HepG2 (cell line): ENCODE data around the gene ABCF1.
A peak's percentile ranks its signal among the peaks of the same experiment; 100 is the strongest.

Experiments
- GMEB2 ChIP-seq: IDR thresholded peaks from 2 replicates; pipeline ENCODE4 v1.6.1; 2016; ENCODE audit warnings: missing biosample characterization, missing genetic modification reagents, low read depth
- HNRNPUL1 ChIP-seq: fragments of 200-400 bp; formaldehyde crosslinking; IDR thresholded peaks from 2 replicates; pipeline ENCODE4 v1.6.1; 2017; ENCODE audit warnings: low read depth, mild to moderate bottlenecking, low read length, moderate library complexity
- POLR2A ChIP-seq, 2 experiments: IDR thresholded peaks; 2 replicates each; pipeline ENCODE4 v1.6.1; 2011; ENCODE audit warnings: low read depth in 2 of 2, low read length in 2 of 2, mild to moderate bottlenecking in 1 of 2, moderate library complexity in 1 of 2; ENCODE audit not compliant: insufficient read depth in 1 of 2
- ZNF10 ChIP-seq: sonication (generic); formaldehyde crosslinking; IDR thresholded peaks from 2 replicates; pipeline ENCODE4 v1.4.0; 2020; ENCODE audit warnings: mild to moderate bottlenecking, low read depth, missing genetic modification reagents, borderline replicate concordance
- ZNF24 ChIP-seq: fragments of 450-650 bp; IDR thresholded peaks from 2 replicates; pipeline ENCODE4 v1.6.1; 2017; ENCODE audit warnings: antibody characterized with exemption, mild to moderate bottlenecking
- ZNF530 ChIP-seq: sonication (generic); formaldehyde crosslinking; IDR thresholded peaks from 2 replicates; pipeline ENCODE4 v1.5.0; 2020; ENCODE audit warnings: low read depth, mild to moderate bottlenecking, missing genetic modification reagents
- TF ChIP-seq, protein P1 (sequence below): sonication (generic); formaldehyde crosslinking; IDR thresholded peaks from 2 replicates; pipeline ENCODE4 v1.5.0; 2020; ENCODE audit warnings: mild to moderate bottlenecking, missing genetic modification reagents, moderate library complexity
- TF ChIP-seq, protein P2 (sequence below): sonication (generic); formaldehyde crosslinking; IDR thresholded peaks from 2 replicates; pipeline ENCODE4 v1.4.0; 2020; ENCODE audit warnings: low read depth, missing genetic modification reagents

DNA sequence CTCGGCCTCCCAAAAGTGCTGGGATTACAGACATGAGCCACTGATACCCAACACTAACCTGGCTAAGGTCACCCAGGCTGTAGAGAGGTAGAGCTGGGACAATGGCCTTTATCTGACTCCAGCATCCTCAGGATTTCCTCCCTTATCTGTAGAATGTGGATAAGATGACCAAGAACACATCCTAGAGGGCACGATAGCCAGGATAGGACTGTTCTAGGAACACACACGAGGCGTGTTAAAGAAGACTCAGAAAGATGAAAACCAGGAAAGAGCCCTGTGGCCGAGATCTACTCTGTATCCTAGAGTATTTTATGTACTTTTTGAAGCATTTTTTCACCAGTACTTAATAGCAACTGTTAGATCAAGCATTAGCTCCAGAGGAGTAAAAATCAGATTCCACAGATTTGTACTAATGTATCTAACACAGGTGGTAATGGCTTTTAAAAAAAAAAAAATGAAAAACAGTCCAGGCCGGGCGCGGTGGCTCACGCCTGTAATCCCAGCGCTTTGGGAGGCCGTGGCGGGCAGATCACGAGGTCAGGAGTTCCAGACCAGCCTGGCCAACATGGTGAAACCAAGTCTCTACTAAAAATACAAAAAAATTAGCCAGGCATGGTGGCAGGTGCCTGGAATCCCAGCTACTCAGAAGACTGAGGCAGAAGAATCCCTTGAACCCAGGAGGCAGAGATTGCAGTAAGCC lies 28.5 kb downstream of the ABCF1 start:
- TF ChIP-seq, protein P1, sequence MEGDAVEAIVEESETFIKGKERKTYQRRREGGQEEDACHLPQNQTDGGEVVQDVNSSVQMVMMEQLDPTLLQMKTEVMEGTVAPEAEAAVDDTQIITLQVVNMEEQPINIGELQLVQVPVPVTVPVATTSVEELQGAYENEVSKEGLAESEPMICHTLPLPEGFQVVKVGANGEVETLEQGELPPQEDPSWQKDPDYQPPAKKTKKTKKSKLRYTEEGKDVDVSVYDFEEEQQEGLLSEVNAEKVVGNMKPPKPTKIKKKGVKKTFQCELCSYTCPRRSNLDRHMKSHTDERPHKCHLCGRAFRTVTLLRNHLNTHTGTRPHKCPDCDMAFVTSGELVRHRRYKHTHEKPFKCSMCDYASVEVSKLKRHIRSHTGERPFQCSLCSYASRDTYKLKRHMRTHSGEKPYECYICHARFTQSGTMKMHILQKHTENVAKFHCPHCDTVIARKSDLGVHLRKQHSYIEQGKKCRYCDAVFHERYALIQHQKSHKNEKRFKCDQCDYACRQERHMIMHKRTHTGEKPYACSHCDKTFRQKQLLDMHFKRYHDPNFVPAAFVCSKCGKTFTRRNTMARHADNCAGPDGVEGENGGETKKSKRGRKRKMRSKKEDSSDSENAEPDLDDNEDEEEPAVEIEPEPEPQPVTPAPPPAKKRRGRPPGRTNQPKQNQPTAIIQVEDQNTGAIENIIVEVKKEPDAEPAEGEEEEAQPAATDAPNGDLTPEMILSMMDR (CRISPR knock-in tag) = no peak
- TF ChIP-seq GMEB2 (CRISPR knock-in tag) = no peak
- TF ChIP-seq ZNF530 (CRISPR knock-in tag) = no peak
- TF ChIP-seq, protein P2, sequence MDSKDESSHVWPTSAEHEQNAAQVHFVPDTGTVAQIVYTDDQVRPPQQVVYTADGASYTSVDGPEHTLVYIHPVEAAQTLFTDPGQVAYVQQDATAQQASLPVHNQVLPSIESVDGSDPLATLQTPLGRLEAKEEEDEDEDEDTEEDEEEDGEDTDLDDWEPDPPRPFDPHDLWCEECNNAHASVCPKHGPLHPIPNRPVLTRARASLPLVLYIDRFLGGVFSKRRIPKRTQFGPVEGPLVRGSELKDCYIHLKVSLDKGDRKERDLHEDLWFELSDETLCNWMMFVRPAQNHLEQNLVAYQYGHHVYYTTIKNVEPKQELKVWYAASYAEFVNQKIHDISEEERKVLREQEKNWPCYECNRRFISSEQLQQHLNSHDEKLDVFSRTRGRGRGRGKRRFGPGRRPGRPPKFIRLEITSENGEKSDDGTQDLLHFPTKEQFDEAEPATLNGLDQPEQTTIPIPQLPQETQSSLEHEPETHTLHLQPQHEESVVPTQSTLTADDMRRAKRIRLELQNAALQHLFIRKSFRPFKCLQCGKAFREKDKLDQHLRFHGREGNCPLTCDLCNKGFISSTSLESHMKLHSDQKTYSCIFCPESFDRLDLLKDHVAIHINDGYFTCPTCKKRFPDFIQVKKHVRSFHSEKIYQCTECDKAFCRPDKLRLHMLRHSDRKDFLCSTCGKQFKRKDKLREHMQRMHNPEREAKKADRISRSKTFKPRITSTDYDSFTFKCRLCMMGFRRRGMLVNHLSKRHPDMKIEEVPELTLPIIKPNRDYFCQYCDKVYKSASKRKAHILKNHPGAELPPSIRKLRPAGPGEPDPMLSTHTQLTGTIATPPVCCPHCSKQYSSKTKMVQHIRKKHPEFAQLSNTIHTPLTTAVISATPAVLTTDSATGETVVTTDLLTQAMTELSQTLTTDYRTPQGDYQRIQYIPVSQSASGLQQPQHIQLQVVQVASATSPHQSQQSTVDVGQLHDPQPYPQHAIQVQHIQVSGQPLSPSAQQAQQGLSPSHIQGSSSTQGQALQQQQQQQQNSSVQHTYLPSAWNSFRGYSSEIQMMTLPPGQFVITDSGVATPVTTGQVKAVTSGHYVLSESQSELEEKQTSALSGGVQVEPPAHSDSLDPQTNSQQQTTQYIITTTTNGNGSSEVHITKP (CRISPR knock-in tag) = no peak
- TF ChIP-seq POLR2A (IDR thresholded peaks at IDR 0.05; ENCODE audit: insufficient read depth in 1 of 2, low read depth in 2 of 2, low read length in 2 of 2) = peak in 1 of 2 experiments; percentile 43; a peak in 1 of 4 replicates
- TF ChIP-seq HNRNPUL1 = no peak
- TF ChIP-seq ZNF24 = no peak
- TF ChIP-seq ZNF10 (CRISPR knock-in tag) = no peak
